Thyroid gland (tissue), 4 donors: ENCODE measurements around the gene CPNE8. TPM values are rescaled to one million over a fixed set of nuclear protein-coding genes. Genes with fewer than 3 reads are reported as not detected.
A peak's percentile ranks its signal among the peaks of the same experiment; 100 is the strongest.

Experiments used
- DNase-seq, 2 donors: peaks; one replicate each; pipeline ENCODE4 v3.0.0-alpha.2; 2019
- H3K27ac ChIP-seq, 3 donors: fragments of 200-600 bp; sonication (generic); 1 replicate in 2 of 3; 2 replicates in 1 of 3; pipeline ENCODE4 v1.5.1; 2016 to 2019; ENCODE audit warnings: mild to moderate bottlenecking in 1 of 3, moderate library complexity in 1 of 3
- H3K27me3 ChIP-seq: fragments of 200-600 bp; sonication (generic); one replicate; pipeline ENCODE4 v1.5.1; 2019
- H3K36me3 ChIP-seq, 2 donors: fragments of 200-600 bp; sonication (generic); one replicate each; pipeline ENCODE4 v1.5.1; 2016 to 2019
- H3K4me1 ChIP-seq, 2 donors: fragments of 200-600 bp; sonication (generic); one replicate each; pipeline ENCODE4 v1.5.1; 2017 to 2019
- H3K4me3 ChIP-seq, 3 donors: fragments of 200-600 bp; sonication (generic); replicated peaks in 1 of 3; 1 replicate in 2 of 3; 2 replicates in 1 of 3; pipeline ENCODE4 v1.5.1; 2016; ENCODE audit warnings: mild to moderate bottlenecking in 1 of 3
- H3K9me3 ChIP-seq: fragments of 200-600 bp; sonication (generic); one replicate; pipeline ENCODE4 v1.5.1; 2017
- POLR2A ChIP-seq, 2 donors: fragments of 450-650 bp; IDR thresholded peaks; one replicate each; pipeline ENCODE4 v1.6.1; 2017; ENCODE audit warnings: antibody characterized with exemption in 2 of 2, mild to moderate bottlenecking in 2 of 2, moderate library complexity in 1 of 2
- WGBS, 2 donors: methylation state at CpG; one replicate each; pipeline ENCODE4 v1.1.5; 2017; 5-methylcytosine and 5-hydroxymethylcytosine counted together
- intact Hi-C: fragments of 100-400 bp; cut with DNase I; formaldehyde crosslinking; loops from one replicate; pipeline ENCODE4 v1.15.1; 2023
- total RNA-seq, 4 donors: library from RNA; depleted of rRNA; stranded (reverse); fragments of >200 nt; gene quantifications; one replicate each; pipeline ENCODE4 v1.2.3, GENCODE V29; 2016
- TF ChIP-seq, protein P1 (sequence below), 6 experiments: fragments of 200-600 bp in 3 of 6; fragments of 450-650 bp in 3 of 6; sonication (generic) in 3 of 6; IDR thresholded peaks; one replicate each; pipeline ENCODE4 v1.5.1; 2016 to 2019; ENCODE audit warnings: antibody characterized with exemption in 6 of 6, mild to moderate bottlenecking in 2 of 6, inconsistent platforms in 1 of 6, moderate library complexity in 1 of 6

Gene CPNE8
- total RNA-seq, 4 donors from 2014 or later = 19.1 to 32.0 (median 26.0) TPM

DNA sequence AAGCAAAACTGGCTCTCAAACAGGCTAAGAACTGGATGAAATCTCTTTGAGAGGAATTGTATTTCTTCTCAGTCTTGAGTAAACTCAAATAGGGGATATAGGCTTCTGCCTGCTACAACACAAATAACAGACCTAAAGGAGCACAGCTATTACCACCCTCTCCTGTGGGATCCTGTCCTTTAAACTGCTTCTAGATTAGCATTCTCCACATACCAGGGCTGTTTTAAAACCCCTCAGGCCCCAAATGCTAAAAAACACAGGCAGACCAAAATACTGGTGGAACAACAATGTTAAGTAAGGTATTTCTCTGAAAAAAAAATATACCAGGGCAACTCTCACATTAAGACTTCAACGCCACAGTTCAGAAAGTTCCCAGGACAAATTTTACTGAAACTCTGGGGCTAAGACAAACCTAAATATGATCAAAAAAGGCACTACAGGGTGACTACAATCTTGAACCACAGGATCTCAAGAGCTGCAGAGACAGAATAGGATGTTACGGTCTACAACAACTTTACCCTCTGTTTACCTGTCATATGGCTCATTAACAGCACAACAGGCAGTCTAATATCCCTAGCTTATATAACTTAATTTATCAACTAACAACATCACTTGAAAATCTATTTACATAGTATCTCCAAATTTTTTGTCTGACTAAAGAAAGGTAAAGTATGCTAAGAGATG, 7.2 kb downstream of the CPNE8 start:
- Histone ChIP-seq H3K4me1 (peaks cover 6% of the 10 kb centered on the region in 2 donors), H3K4me3 (no peak overlapping the region), H3K27me3 (no peaks in the 10 kb centered on the region), H3K9me3 (no peaks in the 10 kb centered on the region), H3K36me3 (no peaks in the 10 kb centered on the region), H3K27ac (peak overlapping the region in 1 of 3 donors; percentile 27)
- no peak for DNase-seq
- 81% methylated on average over 2 of the region's 2 CpGs for WGBS, 2 donors
- intact Hi-C loops = no loop called here
- no peak for TF ChIP-seq POLR2A (IDR thresholded peaks at IDR 0.05)
- TF ChIP-seq, protein P1, sequence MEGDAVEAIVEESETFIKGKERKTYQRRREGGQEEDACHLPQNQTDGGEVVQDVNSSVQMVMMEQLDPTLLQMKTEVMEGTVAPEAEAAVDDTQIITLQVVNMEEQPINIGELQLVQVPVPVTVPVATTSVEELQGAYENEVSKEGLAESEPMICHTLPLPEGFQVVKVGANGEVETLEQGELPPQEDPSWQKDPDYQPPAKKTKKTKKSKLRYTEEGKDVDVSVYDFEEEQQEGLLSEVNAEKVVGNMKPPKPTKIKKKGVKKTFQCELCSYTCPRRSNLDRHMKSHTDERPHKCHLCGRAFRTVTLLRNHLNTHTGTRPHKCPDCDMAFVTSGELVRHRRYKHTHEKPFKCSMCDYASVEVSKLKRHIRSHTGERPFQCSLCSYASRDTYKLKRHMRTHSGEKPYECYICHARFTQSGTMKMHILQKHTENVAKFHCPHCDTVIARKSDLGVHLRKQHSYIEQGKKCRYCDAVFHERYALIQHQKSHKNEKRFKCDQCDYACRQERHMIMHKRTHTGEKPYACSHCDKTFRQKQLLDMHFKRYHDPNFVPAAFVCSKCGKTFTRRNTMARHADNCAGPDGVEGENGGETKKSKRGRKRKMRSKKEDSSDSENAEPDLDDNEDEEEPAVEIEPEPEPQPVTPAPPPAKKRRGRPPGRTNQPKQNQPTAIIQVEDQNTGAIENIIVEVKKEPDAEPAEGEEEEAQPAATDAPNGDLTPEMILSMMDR (IDR thresholded peaks at IDR 0.05) = no peak

DNA sequence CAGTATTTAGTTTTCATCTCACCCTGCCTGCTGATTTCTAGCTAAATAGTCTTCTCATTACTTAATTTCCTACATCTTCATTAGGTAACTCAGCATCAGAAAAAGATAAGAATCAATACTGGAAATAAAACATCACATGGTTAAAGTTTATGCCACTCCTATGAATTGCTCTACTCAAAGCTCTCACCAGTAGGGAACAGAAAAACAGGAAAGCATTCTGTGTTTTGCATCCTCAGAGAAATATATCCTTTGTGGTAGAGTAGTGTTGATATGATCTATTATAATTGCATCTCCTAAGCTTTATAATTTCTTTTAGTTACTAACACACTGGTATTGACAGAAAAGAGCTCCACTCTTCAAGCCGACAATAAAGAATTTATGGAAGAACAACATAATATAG, 9.9 kb downstream of the CPNE8 start:
- Histone ChIP-seq H3K27me3 (no peaks in the 10 kb centered on the region), H3K27ac (no peak overlapping the region), H3K4me1 (peaks cover 11 to 14% of the 10 kb centered on the region in 2 donors), H3K36me3 (no peaks in the 10 kb centered on the region), H3K9me3 (no peaks in the 10 kb centered on the region), H3K4me3 (no peak overlapping the region)
- intact Hi-C loops = no loop called here
- DNase-seq = no peak
- WGBS, 2 donors = 93 to 94% methylated on average over 1 of the region's 1 CpG
- no peak for TF ChIP-seq POLR2A (IDR thresholded peaks at IDR 0.05)
- TF ChIP-seq, protein P1 (IDR thresholded peaks at IDR 0.05) = no peak

DNA sequence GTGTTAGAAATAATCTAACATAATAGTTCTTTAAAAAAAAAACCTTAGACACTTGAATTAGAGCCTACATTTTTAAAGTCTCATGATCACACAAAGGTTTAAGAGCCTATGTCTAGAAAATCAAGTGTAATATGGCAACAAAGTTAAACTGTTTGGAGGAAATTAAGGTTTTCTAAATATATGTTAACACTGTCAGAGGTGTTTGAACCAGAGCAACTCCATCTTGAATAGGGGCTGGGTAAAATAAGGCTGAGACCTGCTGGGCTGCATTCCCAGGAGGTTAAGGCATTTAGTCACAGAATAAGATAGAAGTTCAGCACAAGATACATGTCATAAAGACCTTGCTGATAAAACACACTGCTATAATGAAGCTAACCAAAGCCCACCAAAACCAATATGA, 12.4 kb downstream of the CPNE8 start:
- H3K9me3 ChIP-seq = no peaks in the 10 kb centered on the region
- intact Hi-C loops = no loop called here
- H3K27ac ChIP-seq = no peak overlapping the region
- no peak for DNase-seq
- H3K4me1 ChIP-seq = peaks cover 8 to 10% of the 10 kb centered on the region in 2 donors
- no peaks in the 10 kb centered on the region for H3K27me3 ChIP-seq
- TF ChIP-seq POLR2A (IDR thresholded peaks at IDR 0.05) = no peak
- TF ChIP-seq, protein P1 (IDR thresholded peaks at IDR 0.05) = no peak
- no peaks in the 10 kb centered on the region for H3K36me3 ChIP-seq
- no peak overlapping the region for H3K4me3 ChIP-seq

DNA sequence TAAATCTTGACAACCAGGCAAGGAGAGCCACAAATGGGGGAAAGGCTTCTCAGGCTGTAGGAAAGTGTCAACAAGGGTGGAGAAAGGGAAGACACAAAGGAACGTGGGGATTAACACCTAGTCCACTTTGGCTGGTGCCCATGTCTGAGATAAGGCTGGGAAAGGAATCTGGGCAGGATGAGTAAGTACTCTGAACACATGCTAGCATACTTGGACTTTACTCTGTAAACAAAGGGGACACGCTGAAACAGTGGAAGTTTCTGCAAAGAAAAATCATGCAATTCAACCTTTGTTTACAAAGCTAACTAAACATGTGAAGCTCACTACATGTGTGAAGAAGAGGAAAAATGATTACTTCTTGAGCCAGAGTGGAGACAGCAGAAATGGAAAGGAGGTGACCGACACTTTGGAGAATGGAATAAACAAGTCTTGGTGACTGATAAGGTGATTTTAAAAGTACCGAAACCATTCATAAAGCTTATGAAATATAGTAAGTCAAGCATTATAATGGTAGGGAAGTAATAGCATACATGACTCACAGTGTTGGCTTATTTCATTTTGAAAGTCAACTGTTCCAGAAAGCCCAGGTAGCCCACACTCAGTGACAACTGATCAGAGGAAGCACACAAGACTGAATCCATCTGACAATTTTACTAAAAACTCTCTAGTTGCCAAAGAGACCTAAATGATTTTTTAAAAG, 13.2 kb downstream of the CPNE8 start:
- Histone ChIP-seq H3K4me1 (peaks cover 5 to 7% of the 10 kb centered on the region in 2 donors), H3K27ac (no peak overlapping the region), H3K4me3 (no peak overlapping the region), H3K36me3 (no peaks in the 10 kb centered on the region), H3K27me3 (no peaks in the 10 kb centered on the region), H3K9me3 (no peaks in the 10 kb centered on the region)
- WGBS, 2 donors = 58 to 65% methylated on average over 4 of the region's 4 CpGs
- TF ChIP-seq POLR2A (IDR thresholded peaks at IDR 0.05) = no peak
- TF ChIP-seq, protein P1 (IDR thresholded peaks at IDR 0.05) = no peak
- intact Hi-C loops = no loop called here
- DNase-seq = no peak
